NOMO-1 treated with dmso at 0.1 percent for 144 hours (cell line): ENCODE measurements around the gene AURKB.
"Not testable (repeated sequence)": the region's sequence is repeated elsewhere in the genome, so short reads cannot be mapped to it uniquely, and the experiment has no call there.

Experiments
- DNase-seq: peaks from one replicate; lab custom pipeline; 2025; ENCODE audit not compliant: unreplicated experiment; lab: John Stamatoyannopoulos, UW

AURKB gene

GRCh38 chr17:8189041-8189710 lies 21.2 kb downstream of the AURKB start:
- no peak for DNase-seq

- DNase-seq = no peak
Observed at GRCh38 chr17:8188263-8188839, 22.0 kb downstream of the AURKB start.

GRCh38 chr17:8187517-8188262 lies 22.7 kb downstream of the AURKB start:
- peak; percentile 92 for DNase-seq

- DNase-seq = peak; percentile 92
Observed at GRCh38 chr17:8186787-8187516, 23.4 kb downstream of the AURKB start.

GRCh38 chr17:8186446-8186786 lies 24.0 kb downstream of the AURKB start:
- no peak for DNase-seq

GRCh38 chr17:8185582-8186445 lies 24.6 kb downstream of the AURKB start:
- DNase-seq = no peak

- DNase-seq = no peak
Observed at GRCh38 chr17:8176998-8177731, 33.2 kb downstream of the AURKB start.

- DNase-seq = peak; percentile 88
Observed at GRCh38 chr17:8176197-8176940, 34.0 kb downstream of the AURKB start, which contains the start of gene TMEM107. TSS of gene TMEM107 (minus strand) at chr17:8176380. CDS start at chr17:8176286, 94 bp downstream.

GRCh38 chr17:8175795-8176196 lies 34.6 kb downstream of the AURKB start:
- DNase-seq = no peak

GRCh38 chr17:8173871-8174322 lies 36.5 kb downstream of the AURKB start:
- no peak for DNase-seq

GRCh38 chr17:8173056-8173870 lies 37.1 kb downstream of the AURKB start:
- peak; percentile 86 for DNase-seq

GRCh38 chr17:8170186-8170585 lies 40.2 kb downstream of the AURKB start:
- DNase-seq = not testable (repeated sequence)

GRCh38 chr17:8167526-8167925 lies 42.8 kb downstream of the AURKB start:
- no peak for DNase-seq

- DNase-seq = no peak
Observed at GRCh38 chr17:8166731-8167130, 43.6 kb downstream of the AURKB start.

- no peak for DNase-seq
Observed at GRCh38 chr17:8164815-8165131, 45.6 kb downstream of the AURKB start.

- peak; percentile 31 for DNase-seq
Observed at GRCh38 chr17:8163978-8164814, 46.2 kb downstream of the AURKB start.
